Measurements from ENCODE around the gene GRIK5.
"Not testable (repeated sequence)": the region's sequence is repeated elsewhere in the genome, so short reads cannot be mapped to it uniquely, and the experiment has no call there.

The GRIK5 gene

GRCh38 chr19:42018503-42019193, 51.4 kb downstream of the GRIK5 start:
- H3K4me3 ChIP-seq (ENCODE audit: low read depth, low read length) = no peak overlapping the region
- DNase-seq (ENCODE audit: low read depth) = peak; percentile 2
- TF ChIP-seq CTCF (conservative IDR thresholded peaks at IDR 0.05; ENCODE audit: low read depth, low read length) = no peak

- H3K4me3 ChIP-seq (ENCODE audit: low read depth, low read length) = no peak overlapping the region
- DNase-seq (ENCODE audit: low read depth) = no peak
- TF ChIP-seq CTCF (conservative IDR thresholded peaks at IDR 0.05; ENCODE audit: low read depth, low read length) = no peak
These were observed 53.0 kb downstream of the GRIK5 start for GRCh38 chr19:42017040-42017439.

DNA sequence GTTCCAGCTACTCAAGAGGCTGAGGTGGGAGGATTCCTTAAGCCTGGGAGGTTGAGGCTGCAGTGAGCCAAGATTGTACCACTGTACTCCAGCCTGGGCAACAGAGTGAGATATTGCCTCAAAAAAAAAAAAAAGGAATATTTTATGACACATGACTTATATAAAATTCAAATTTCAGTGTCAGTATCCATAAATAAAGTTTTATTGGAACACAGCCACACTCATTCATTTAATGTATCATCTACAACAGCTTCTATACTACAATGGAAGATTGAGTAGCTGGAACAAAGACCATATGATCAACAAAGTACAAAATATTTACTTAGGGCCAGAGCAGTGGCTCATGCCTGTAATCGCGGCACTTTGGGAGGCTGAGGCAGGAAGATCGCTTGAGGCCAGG, 57.3 kb downstream of the GRIK5 start:
- not testable (repeated sequence) for H3K4me3 ChIP-seq (ENCODE audit: low read depth, low read length); DNase-seq (ENCODE audit: low read depth)

GRCh38 chr19:42010245-42011126, 59.5 kb downstream of the GRIK5 start:
- no peak for TF ChIP-seq CTCF (conservative IDR thresholded peaks at IDR 0.05; ENCODE audit: low read depth, low read length)
- peak; percentile 76 for DNase-seq (ENCODE audit: low read depth)
- H3K4me3 ChIP-seq (ENCODE audit: low read depth, low read length) = no peak overlapping the region

DNA sequence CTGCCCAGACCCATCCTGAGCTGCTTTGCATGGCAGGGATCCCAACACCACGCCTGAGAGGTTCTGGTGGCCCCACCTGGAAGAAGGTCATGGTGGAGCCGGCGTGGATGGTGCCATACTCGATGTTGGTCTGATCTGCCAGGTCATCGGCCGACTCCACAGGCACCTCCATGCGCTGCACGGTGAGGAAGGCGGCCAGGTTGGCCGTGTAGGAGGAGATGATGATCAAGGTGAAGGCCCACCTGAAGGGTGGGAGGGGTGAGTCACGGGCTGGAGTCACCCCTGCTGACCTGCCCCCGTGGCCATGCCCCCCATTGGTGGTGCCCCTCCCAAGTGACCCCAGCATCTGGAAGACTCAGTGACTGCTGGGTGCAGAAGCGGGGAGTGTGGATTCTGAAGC, 63.4 kb downstream of the GRIK5 start:
- no peak for DNase-seq (ENCODE audit: low read depth)
- H3K4me3 ChIP-seq (ENCODE audit: low read depth, low read length) = no peak overlapping the region

DNA sequence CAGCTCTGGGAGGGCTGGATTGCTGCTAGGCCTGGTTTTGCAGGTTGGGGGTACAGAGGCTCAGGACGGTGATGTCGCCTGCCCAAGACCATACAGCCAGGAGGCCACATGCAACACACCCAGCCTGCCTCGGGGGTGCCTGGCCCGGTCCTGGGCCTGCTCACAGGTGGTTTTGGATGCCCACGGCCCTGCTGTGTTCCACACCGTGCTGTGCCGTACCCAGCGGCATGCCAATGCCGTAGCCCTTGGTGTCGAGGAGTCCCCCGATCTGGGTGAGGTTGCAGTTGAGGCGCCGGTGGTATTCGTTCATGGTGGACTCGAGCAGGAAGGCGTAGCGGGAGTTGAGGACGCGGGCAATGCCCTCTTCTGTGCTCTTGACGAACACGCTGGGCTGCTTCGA, 64.5 kb downstream of the GRIK5 start:
- DNase-seq (ENCODE audit: low read depth) = no peak
- no peak overlapping the region for H3K4me3 ChIP-seq (ENCODE audit: low read depth, low read length)
- no peak for TF ChIP-seq CTCF (conservative IDR thresholded peaks at IDR 0.05; ENCODE audit: low read depth, low read length)

More for the DNA sequence above, 63.4 kb downstream of the GRIK5 start:
- TF ChIP-seq CTCF (conservative IDR thresholded peaks at IDR 0.05; ENCODE audit: low read depth, low read length) = no peak

- no peak for TF ChIP-seq CTCF (conservative IDR thresholded peaks at IDR 0.05; ENCODE audit: low read depth, low read length)
- no peak overlapping the region for H3K4me3 ChIP-seq (ENCODE audit: low read depth, low read length)
- no peak for DNase-seq (ENCODE audit: low read depth)
These were observed 66.3 kb downstream of the GRIK5 start for GRCh38 chr19:42003506-42004294.

All from choroid plexus epithelial cell (primary cell).